Activated B cell treated with CpG ODN at 0.5 μM for 24 hours (primary cell): Measurements from ENCODE around the gene CDC42BPG. TPM values are rescaled to one million over a fixed set of nuclear protein-coding genes. Genes with fewer than 3 reads are reported as not detected.

Source experiments
- ATAC-seq: fragments of 200-7000 bp; cut with Tn5 transposase; one replicate; pipeline ENCODE4 v1.10.0; 2021; ENCODE audit warnings: low read depth, mild to moderate bottlenecking, moderate library complexity
- CTCF ChIA-PET: fragments of 350-600 bp; sonication (Branson Sonifier 250); formaldehyde crosslinking; loops from one replicate; lab custom pipeline; 2021; ENCODE audit warnings: antibody characterized with exemption; lab: Charles Lee
- POLR2A ChIA-PET: fragments of 350-600 bp; sonication (Branson Sonifier 250); formaldehyde crosslinking; loops from one replicate; lab custom pipeline; 2021; ENCODE audit warnings: antibody characterized with exemption; lab: Charles Lee
- DNase-seq: peaks from one replicate; pipeline ENCODE4 v3.0.0; 2022
- H3K27ac Mint-ChIP-seq: one replicate; pipeline ENCODE4 v1.8.0; 2020; ENCODE audit warnings: mixed read lengths
- H3K27me3 Mint-ChIP-seq: one replicate; pipeline ENCODE4 v1.8.0; 2021; ENCODE audit warnings: mixed read lengths
- H3K36me3 Mint-ChIP-seq: one replicate; pipeline ENCODE4 v1.8.0; 2021; ENCODE audit warnings: low read depth, mixed read lengths
- H3K4me1 Mint-ChIP-seq: one replicate; pipeline ENCODE4 v1.8.0; 2021; ENCODE audit warnings: mixed read lengths
- H3K4me3 Mint-ChIP-seq: one replicate; pipeline ENCODE4 v1.8.0; 2020; ENCODE audit warnings: mild to moderate bottlenecking, mixed read lengths
- H3K9me3 Mint-ChIP-seq: one replicate; pipeline ENCODE4 v1.8.0; 2020; ENCODE audit warnings: mixed read lengths
- CTCF ChIP-seq: fragments of 200-600 bp; IDR thresholded peaks from one replicate; pipeline ENCODE4 v1.8.0; 2022; ENCODE audit warnings: antibody characterized with exemption, mild to moderate bottlenecking
- intact Hi-C: fragments of 100-400 bp; cut with micrococcal nuclease; formaldehyde crosslinking; loops from one replicate; pipeline ENCODE4 v1.15.1; 2024
- total RNA-seq: library from RNA; stranded (reverse); gene quantifications from 2 replicates; pipeline ENCODE4 v1.2.3, GENCODE V29; 2022

CDC42BPG gene
- total RNA-seq, 1 donor from 2014 or later: 3.7 TPM

- Mint-ChIP-seq H3K4me1 (peaks cover 28% of the 10 kb centered on the region), H3K9me3 (no peaks in the 10 kb centered on the region), H3K4me3 (peak overlapping the region; percentile 24), H3K27me3 (no peaks in the 10 kb centered on the region), H3K36me3 (peaks cover 3% of the 10 kb centered on the region), H3K27ac (peak overlapping the region; percentile 69)
- intact Hi-C loops: no loop called here
- ChIA-PET POLR2A (interaction anchor here (0.5 to 1.1 kb wide), 7 partner anchors 12 to 688 kb away, joined by 3 to 9 read pairs (median 4); partner anchors contain the start of genes MAP4K2 and SF1), CTCF (interaction anchor here (0.7 to 0.8 kb wide), 2 partner anchors 28 to 30 kb away, joined by 3 to 4 read pairs; partner anchors contain the start of gene CDC42BPG)
- DNase-seq (no peak), ATAC-seq (peak; percentile 43)
- no peak for TF ChIP-seq CTCF
Measured at GRCh38 chr11:64814712-64815187, 29.7 kb downstream of the CDC42BPG start.

- ATAC-seq (no peak), DNase-seq (no peak)
- POLR2A ChIA-PET: interaction anchor here (0.6 to 0.9 kb wide), 5 partner anchors 32 to 395 kb away, joined by 3 to 5 read pairs (median 3); no protein-coding TSS in a partner anchor
- peaks cover 3% of the 10 kb centered on the region for H3K36me3 Mint-ChIP-seq
- no peak for TF ChIP-seq CTCF
- H3K4me3 Mint-ChIP-seq: no peak overlapping the region
- no peaks in the 10 kb centered on the region for H3K9me3 Mint-ChIP-seq
- CTCF ChIA-PET: no interaction called here
- no peaks in the 10 kb centered on the region for H3K27me3 Mint-ChIP-seq
- H3K27ac Mint-ChIP-seq: no peak overlapping the region
- intact Hi-C loops: no loop called here
- H3K4me1 Mint-ChIP-seq: peaks cover 34% of the 10 kb centered on the region
Measured at GRCh38 chr11:64813826-64814225, 30.6 kb downstream of the CDC42BPG start.

- Mint-ChIP-seq H3K27me3 (no peaks in the 10 kb centered on the region), H3K9me3 (no peaks in the 10 kb centered on the region), H3K4me3 (peak overlapping the region; percentile 96), H3K27ac (peak overlapping the region; percentile 85), H3K4me1 (peaks cover 38% of the 10 kb centered on the region), H3K36me3 (peaks cover 21% of the 10 kb centered on the region)
- ChIA-PET POLR2A (interaction anchor here (0.7 to 3.1 kb wide), 12 partner anchors 10 to 611 kb away, joined by 3 to 34 read pairs (median 5); partner anchors contain the start of genes POLA2, RASGRP2 and SF1), CTCF (interaction anchor here (1.0 to 1.8 kb wide), 3 partner anchors 23 to 204 kb away, joined by 3 to 5 read pairs (median 5); partner anchors contain the start of gene ARL2)
- intact Hi-C loops: loop anchor here (1.0 to 2.0 kb wide), 6 partner anchors 9 to 113 kb away; partner anchors contain the start of genes CDC42BPG, EHD1, PPP2R5B and RASGRP2
- DNase-seq (no peak), ATAC-seq (peak; percentile 28)
- TF ChIP-seq CTCF: no peak
Measured at GRCh38 chr11:64810891-64811272, 33.6 kb downstream of the CDC42BPG start.

GRCh38 chr11:64810271-64810890 is 34.1 kb downstream of the CDC42BPG start, which contains the start of gene MEN1:
Gene MEN1 (minus strand): TSS chr11:64810551. CDS start chr11:64810109, 442 bp downstream.
- ChIA-PET POLR2A (interaction anchor here (0.6 to 3.1 kb wide), 12 partner anchors 10 to 611 kb away, joined by 3 to 34 read pairs (median 5); partner anchors contain the start of genes POLA2, RASGRP2 and SF1), CTCF (interaction anchor here (1.0 to 1.8 kb wide), 3 partner anchors 23 to 204 kb away, joined by 3 to 5 read pairs (median 5); partner anchors contain the start of gene ARL2)
- peak within 1 kb of the TSS; percentile 85 for H3K27ac Mint-ChIP-seq
- no peaks in the 10 kb centered on the region for H3K9me3 Mint-ChIP-seq
- H3K27me3 Mint-ChIP-seq: no peaks in the 10 kb centered on the region
- DNase-seq (peak; percentile 78), ATAC-seq (peak; percentile 87)
- TF ChIP-seq CTCF: no peak
- H3K4me1 Mint-ChIP-seq: peaks cover 36% of the 10 kb centered on the region
- intact Hi-C loops: loop anchor here (1.0 to 2.0 kb wide), 6 partner anchors 8 to 114 kb away; partner anchors contain the start of genes CDC42BPG, EHD1, PPP2R5B and RASGRP2
- H3K36me3 Mint-ChIP-seq: peaks cover 26% of the 10 kb centered on the region
- peak within 1 kb of the TSS; percentile 96 for H3K4me3 Mint-ChIP-seq
